ENCODE data around the gene PAX5. TPM values are rescaled to one million over a fixed set of nuclear protein-coding genes. Genes with fewer than 3 reads are reported as not detected.
A peak's percentile ranks its signal among the peaks of the same experiment; 100 is the strongest.

Gene PAX5
- polyA plus RNA-seq, 1 of the 3 experiments (the other 2 are of a cell fraction): 0.05 TPM

- H3K79me2 ChIP-seq (ENCODE audit: insufficient read depth): no peaks in the 10 kb centered on the region
- H3K27me3 ChIP-seq (ENCODE audit: insufficient read depth): no peaks in the 10 kb centered on the region
- TF ChIP-seq EZH2phosphoT487 (IDR thresholded peaks at IDR 0.05; ENCODE audit: borderline replicate concordance, low read depth): no peak
- TF ChIP-seq, protein P1, sequence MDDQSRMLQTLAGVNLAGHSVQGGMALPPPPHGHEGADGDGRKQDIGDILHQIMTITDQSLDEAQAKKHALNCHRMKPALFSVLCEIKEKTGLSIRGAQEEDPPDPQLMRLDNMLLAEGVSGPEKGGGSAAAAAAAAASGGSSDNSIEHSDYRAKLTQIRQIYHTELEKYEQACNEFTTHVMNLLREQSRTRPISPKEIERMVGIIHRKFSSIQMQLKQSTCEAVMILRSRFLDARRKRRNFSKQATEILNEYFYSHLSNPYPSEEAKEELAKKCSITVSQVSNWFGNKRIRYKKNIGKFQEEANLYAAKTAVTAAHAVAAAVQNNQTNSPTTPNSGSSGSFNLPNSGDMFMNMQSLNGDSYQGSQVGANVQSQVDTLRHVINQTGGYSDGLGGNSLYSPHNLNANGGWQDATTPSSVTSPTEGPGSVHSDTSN (IDR thresholded peaks at IDR 0.05): peak; percentile 16; the same call in 1 of the 2 replicates
- TF ChIP-seq FOSL2 (IDR thresholded peaks at IDR 0.05; ENCODE audit: borderline replicate concordance, low read depth): peak; percentile 60; the same call in 1 of the 2 replicates
- peak; percentile 38 for TF ChIP-seq JUND (IDR thresholded peaks at IDR 0.05)
- H3K36me3 ChIP-seq (replicated peaks in 1 of 2; ENCODE audit: control insufficient read depth in 1 of 2, insufficient read depth in 2 of 2, low read length in 1 of 2): no peaks in the 10 kb centered on the region
- WGBS (ENCODE audit: low lambda C conversion rate): 27% methylated on average over 3 of the region's 3 CpGs
- POLR2A ChIA-PET: no interaction called here
- H3K9me3 ChIP-seq: no peaks in the 10 kb centered on the region
- H3K27ac ChIP-seq (ENCODE audit: low read depth in 2 of 2, low read length in 1 of 2): no peak overlapping the region
- peaks cover 4% of the 10 kb centered on the region for H3F3A ChIP-seq (replicated peaks; ENCODE audit: insufficient read depth)
- H3K9me2 ChIP-seq: no peaks in the 10 kb centered on the region
- no peaks in the 10 kb centered on the region for H4K20me1 ChIP-seq (ENCODE audit: insufficient read depth)
- no peak overlapping the region for H3K9ac ChIP-seq
- H3K4me3 ChIP-seq (ENCODE audit: low read depth in 2 of 2, low read length in 1 of 2): no peak overlapping the region
- peaks cover 0 to 7% of the 10 kb centered on the region in 2 experiments; a peak in 1 of 4 replicates for H3K4me1 ChIP-seq (ENCODE audit: control insufficient read depth in 1 of 2, insufficient read depth in 2 of 2, low read depth in 1 of 2, low read length in 1 of 2)
- no peak overlapping the region for H2AFZ ChIP-seq (ENCODE audit: low read depth)
- H3K4me2 ChIP-seq: no peak overlapping the region
- no peak for DNase-seq
- CTCF ChIA-PET: interaction anchor here (0.7 kb wide), 1 partner anchor 32 kb away, joined by 3 read pairs; no protein-coding TSS in a partner anchor
These were observed 105.3 kb downstream of the PAX5 start for GRCh38 chr9:36928670-36929349.

DNA sequence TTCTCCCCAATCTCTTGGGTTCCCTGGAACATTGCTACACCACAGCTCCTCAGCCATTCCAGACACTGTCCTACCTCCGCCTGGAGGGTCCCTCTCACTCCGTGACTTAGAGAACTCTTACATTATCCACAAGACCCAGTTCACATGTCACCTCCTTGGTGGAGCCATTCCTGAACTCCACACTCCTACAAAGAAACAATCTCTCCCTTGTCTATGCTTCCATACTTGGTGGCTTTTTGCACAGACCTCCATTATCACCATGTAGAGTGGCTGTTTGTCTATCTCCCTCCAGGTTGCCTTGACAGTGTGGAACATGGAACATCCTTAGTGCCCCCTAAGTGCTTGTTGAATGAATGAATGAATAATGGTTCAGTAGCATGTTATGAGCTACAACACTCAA, 105.9 kb downstream of the PAX5 start:
- Histone ChIP-seq H3K9ac (no peak overlapping the region), H3K4me1 (ENCODE audit: control insufficient read depth in 1 of 2, insufficient read depth in 2 of 2, low read depth in 1 of 2, low read length in 1 of 2) (peaks cover 0 to 9% of the 10 kb centered on the region in 2 experiments; a peak in 1 of 4 replicates), H3K9me3 (no peaks in the 10 kb centered on the region), H3K27ac (ENCODE audit: low read depth in 2 of 2, low read length in 1 of 2) (no peak overlapping the region), H3K4me3 (ENCODE audit: low read depth in 2 of 2, low read length in 1 of 2) (no peak overlapping the region), H2AFZ (ENCODE audit: low read depth) (no peak overlapping the region), H3K4me2 (no peak overlapping the region), H3K36me3 (replicated peaks in 1 of 2; ENCODE audit: control insufficient read depth in 1 of 2, insufficient read depth in 2 of 2, low read length in 1 of 2) (no peaks in the 10 kb centered on the region), H4K20me1 (ENCODE audit: insufficient read depth) (no peaks in the 10 kb centered on the region), H3K79me2 (ENCODE audit: insufficient read depth) (no peaks in the 10 kb centered on the region), H3K9me2 (no peaks in the 10 kb centered on the region), H3F3A (replicated peaks; ENCODE audit: insufficient read depth) (peaks cover 4% of the 10 kb centered on the region), H3K27me3 (ENCODE audit: insufficient read depth) (no peaks in the 10 kb centered on the region)
- ChIA-PET CTCF (interaction anchor here (0.7 kb wide), 1 partner anchor 32 kb away, joined by 3 read pairs; no protein-coding TSS in a partner anchor), POLR2A (no interaction called here)
- no peak for DNase-seq
- WGBS (ENCODE audit: low lambda C conversion rate): 98% methylated on average over 2 of the region's 2 CpGs
- TF ChIP-seq NFIC (IDR thresholded peaks at IDR 0.05; ENCODE audit: borderline replicate concordance) (no peak), RCOR1 (IDR thresholded peaks at IDR 0.05; ENCODE audit: low read length) (no peak), RFX5 (IDR thresholded peaks at IDR 0.05; ENCODE audit: low read length) (no peak), SMC3 (IDR thresholded peaks at IDR 0.05; ENCODE audit: low read depth, low read length) (no peak), TCF12 (IDR thresholded peaks at IDR 0.05) (no peak), TAF1 (IDR thresholded peaks at IDR 0.05; ENCODE audit: borderline replicate concordance, low read depth, low read length) (no peak), GATA2 (CRISPR knock-in tag; IDR thresholded peaks at IDR 0.05) (no peak), MAX (IDR thresholded peaks at IDR 0.05; ENCODE audit: low read depth) (no peak), ELF1 (IDR thresholded peaks at IDR 0.05) (no peak)
- TF ChIP-seq, protein P2, sequence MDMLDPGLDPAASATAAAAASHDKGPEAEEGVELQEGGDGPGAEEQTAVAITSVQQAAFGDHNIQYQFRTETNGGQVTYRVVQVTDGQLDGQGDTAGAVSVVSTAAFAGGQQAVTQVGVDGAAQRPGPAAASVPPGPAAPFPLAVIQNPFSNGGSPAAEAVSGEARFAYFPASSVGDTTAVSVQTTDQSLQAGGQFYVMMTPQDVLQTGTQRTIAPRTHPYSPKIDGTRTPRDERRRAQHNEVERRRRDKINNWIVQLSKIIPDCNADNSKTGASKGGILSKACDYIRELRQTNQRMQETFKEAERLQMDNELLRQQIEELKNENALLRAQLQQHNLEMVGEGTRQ (IDR thresholded peaks at IDR 0.05; ENCODE audit: borderline replicate concordance, low read depth, low read length): no peak
- TF ChIP-seq, protein P3, sequence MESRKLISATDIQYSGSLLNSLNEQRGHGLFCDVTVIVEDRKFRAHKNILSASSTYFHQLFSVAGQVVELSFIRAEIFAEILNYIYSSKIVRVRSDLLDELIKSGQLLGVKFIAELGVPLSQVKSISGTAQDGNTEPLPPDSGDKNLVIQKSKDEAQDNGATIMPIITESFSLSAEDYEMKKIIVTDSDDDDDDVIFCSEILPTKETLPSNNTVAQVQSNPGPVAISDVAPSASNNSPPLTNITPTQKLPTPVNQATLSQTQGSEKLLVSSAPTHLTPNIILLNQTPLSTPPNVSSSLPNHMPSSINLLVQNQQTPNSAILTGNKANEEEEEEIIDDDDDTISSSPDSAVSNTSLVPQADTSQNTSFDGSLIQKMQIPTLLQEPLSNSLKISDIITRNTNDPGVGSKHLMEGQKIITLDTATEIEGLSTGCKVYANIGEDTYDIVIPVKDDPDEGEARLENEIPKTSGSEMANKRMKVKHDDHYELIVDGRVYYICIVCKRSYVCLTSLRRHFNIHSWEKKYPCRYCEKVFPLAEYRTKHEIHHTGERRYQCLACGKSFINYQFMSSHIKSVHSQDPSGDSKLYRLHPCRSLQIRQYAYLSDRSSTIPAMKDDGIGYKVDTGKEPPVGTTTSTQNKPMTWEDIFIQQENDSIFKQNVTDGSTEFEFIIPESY (IDR thresholded peaks at IDR 0.05; ENCODE audit: borderline replicate concordance, low read depth): no peak
